ENCODE measurements around the gene NMT2.
"Not testable (repeated sequence)": the region's sequence is repeated elsewhere in the genome, so short reads cannot be mapped to it uniquely, and the experiment has no call there.

NMT2 gene

DNA sequence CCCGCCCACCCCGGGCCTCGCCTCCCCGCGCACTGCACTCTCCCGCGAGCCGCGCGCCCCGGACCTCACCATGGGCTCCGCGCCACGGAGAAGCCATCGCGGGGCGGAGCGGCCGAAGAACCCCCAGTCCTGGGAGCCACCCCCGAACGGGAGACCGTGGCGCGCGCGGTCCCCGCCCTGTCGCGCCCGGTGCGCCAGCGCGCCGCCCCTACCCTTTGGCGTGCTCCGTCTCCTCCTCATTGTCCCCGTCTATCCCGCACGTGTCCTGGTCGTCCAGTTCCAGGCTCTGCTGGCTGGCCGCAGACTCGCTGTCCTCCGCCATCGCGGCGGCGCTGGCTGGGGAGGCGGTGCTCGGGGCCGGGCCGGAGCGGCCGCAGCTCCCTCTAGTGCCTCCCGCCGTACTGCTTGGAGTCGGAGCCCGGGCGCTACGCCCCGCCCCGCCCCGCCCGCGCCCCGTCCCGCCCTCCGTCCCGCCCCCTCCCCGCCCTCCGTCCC is at the start of gene NMT2:
Gene NMT2, minus strand, starts transcription at position 403 of the 495 bp plus-strand sequence. Its CDS starts 81 bp downstream, at position 322.
- peak; percentile 40 for DNase-seq (ENCODE audit: low read depth)

- DNase-seq (ENCODE audit: low read depth), result no peak
These were observed 48.2 kb upstream of the NMT2 start for GRCh38 chr10:15216700-15217099.

DNA sequence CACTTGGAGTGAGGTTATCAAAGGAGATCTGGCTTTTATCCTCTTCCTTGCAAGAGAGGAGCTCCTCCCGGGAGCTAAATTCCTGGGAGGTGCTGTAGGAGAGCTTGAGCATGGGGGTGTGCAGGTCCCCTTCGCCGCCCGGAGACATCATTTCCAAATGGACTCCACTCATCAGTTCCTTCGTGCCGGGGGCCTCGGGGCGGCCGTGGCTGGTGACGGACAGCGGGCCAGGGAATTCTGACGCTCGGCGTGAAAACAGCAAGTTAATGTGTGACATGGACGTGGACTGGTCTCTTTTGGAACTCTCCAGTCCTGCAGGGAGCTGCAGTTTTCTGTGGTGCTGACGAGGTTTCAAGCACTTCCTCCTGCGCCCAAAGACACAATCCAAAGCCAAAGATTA is 45.7 kb upstream of the NMT2 start:
- no peak for DNase-seq (ENCODE audit: low read depth)

- no peak for DNase-seq (ENCODE audit: low read depth)
These were observed 45.0 kb upstream of the NMT2 start for GRCh38 chr10:15213461-15213861.

DNA sequence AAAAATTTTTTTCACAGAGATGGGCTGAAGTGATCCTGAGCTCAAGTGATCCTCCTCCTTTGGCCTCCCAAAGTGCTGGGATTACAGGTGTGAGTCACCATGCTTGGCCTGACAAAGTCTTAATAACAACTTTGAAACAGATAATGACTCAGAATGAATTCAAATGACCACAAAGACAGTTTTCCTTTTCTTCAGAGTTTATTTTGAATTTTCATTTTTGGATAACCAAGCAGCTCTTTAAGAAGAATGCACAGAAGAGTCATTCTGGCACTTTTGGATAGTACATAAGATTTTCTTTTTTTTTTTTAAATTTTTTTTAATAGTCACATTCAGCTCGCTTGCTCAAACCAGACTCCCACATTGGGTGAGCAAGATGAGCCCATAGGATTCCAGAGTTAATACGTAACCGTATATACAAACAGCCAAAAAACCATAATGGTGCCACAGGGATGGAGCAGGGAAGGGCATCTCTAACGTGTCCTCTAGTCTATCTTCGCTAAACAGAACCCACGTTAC is 43.0 kb upstream of the NMT2 start:
- no peak for DNase-seq (ENCODE audit: low read depth)

GRCh38 chr10:15210521-15210920 is 42.0 kb upstream of the NMT2 start:
- DNase-seq (ENCODE audit: low read depth), result no peak

DNA sequence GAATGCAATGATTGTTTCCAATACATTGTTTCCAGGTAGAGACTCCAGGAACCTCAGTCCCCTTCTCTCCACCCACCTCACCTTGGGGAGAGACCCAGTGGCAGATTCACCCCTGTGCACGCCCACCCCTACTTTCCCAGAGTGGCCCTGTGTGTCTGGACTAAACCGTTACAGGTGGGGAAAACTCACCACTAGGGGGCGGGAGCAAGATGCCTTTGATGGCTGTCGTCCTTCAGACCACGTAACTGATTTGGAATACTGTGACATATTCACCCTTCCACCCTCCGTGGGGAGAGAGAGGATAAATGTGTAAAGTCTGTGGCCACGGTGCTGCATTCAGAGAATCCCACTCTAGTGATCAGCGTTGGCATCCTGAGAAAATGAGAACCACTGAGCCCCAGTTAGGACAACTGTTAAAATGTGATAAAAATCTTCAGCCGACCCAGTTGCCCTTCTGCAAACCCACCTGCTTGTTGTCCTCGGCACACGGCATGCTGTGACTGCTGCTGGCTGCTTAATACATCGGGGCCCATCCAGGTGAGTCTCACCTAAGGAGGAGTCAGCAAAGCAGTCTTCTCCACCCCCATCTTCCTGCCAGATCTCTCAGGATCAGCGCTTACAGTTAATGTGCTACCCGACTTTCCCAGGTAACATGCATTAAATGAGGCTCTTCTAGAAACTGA is 41.5 kb upstream of the NMT2 start:
- DNase-seq (ENCODE audit: low read depth), result no peak

GRCh38 chr10:15208221-15208620 is 39.7 kb upstream of the NMT2 start:
- DNase-seq (ENCODE audit: low read depth), result no peak

GRCh38 chr10:15207410-15207809 is 38.9 kb upstream of the NMT2 start:
- DNase-seq (ENCODE audit: low read depth), result not testable (repeated sequence)

DNA sequence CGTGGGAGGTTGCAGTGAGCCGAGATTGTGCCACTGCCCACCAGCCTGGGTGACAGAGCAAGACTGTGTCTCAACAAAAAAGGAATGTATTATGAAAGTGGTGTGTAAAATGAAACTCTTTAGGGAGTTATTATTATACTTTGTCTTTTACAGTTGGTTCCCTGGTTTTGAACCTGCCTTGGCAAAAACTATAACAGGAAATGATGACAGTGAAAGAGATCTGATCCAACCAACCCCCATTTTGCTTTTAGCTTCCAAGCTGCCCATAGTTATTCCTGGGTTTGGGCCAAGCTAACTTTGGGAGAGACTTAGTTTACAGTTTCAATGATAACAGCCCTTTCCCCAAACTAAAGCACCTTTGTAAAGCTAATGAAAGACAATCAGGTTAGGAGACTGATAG is 34.1 kb upstream of the NMT2 start:
- no peak for DNase-seq (ENCODE audit: low read depth)

DNA sequence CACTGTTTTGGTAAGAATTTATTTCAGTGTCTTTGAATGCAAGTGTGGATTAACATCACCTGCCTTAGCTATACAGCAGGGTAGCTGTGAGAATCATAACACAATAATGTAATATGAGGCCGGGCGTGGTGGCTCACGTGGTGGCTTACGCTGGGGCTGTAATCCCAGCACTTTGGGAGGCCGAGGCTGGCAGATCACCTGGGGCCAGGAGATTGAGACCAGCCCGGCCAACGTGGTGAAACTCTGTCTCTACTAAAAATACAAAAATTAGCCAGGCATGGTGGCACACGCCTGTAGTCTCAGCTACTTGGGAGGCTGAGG is 33.8 kb upstream of the NMT2 start:
- DNase-seq (ENCODE audit: low read depth), result not testable (repeated sequence)

GRCh38 chr10:15201589-15202300 is 33.3 kb upstream of the NMT2 start:
- no peak for DNase-seq (ENCODE audit: low read depth)

GRCh38 chr10:15200626-15201025 is 32.1 kb upstream of the NMT2 start:
- DNase-seq (ENCODE audit: low read depth), result peak; percentile 77

DNA sequence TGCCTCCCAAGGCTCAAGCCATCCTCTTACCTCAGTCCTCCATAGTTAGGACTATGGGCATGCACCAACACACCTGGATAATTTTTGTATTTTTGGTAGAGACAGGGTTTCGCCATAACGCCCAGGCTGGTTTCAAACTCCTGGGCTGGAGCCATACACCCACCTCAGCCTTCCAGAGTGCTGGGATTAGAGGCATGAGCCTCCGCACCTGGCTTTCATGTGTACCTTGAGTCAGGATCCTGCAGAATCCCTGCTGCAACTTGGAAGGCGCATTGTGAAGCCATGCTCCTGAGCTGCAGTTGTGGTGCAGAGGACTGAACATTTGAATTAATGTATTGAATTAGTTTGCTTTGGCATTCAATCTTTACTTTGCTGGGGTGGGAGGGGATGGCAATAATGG is 29.4 kb upstream of the NMT2 start:
- DNase-seq (ENCODE audit: low read depth), result no peak

- DNase-seq (ENCODE audit: low read depth), result no peak
These were observed 28.8 kb upstream of the NMT2 start for GRCh38 chr10:15197276-15197675.

- DNase-seq (ENCODE audit: low read depth), result no peak
These were observed 27.7 kb upstream of the NMT2 start for GRCh38 chr10:15196021-15196834.

DNA sequence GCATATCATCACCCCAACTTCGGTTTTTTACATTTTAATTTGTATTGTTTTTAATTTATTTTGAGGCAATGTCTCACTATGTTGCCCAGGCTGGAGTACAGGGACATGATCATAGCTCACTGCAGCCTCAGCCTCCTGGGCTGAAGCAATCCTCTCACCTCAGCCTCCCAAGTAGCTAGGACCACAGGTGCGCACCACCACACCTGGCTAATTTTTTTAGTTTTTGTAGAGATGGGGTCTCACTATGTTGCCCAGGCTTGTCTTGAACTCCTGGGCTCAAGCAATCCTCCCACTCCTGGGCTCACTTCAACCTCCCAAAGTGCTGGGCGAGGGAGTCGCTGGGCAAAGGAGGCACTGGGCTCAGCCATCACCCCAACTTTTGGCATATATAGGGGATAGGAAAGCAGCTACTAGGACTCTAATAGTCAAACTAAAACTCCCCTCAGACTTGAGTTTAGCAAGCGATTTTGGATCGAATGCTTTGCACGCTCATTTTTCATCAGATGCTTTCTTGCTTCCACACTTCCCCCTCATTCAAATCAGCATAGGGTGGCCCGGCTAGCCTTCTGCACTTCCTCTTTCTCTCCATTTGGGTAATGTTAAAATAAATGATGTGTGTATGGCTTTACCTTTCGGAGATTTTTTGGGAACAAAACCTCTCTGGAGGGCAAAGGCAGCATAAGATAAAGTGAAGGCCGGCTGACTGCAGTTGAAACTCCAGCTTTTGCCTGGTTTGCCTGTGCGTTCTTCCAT is 20.8 kb upstream of the NMT2 start:
- DNase-seq (ENCODE audit: low read depth), result no peak

- DNase-seq (ENCODE audit: low read depth), result no peak
These were observed 20.1 kb upstream of the NMT2 start for GRCh38 chr10:15188603-15189002.

GRCh38 chr10:15183689-15184481 is 15.4 kb upstream of the NMT2 start:
- DNase-seq (ENCODE audit: low read depth), result no peak

- DNase-seq (ENCODE audit: low read depth), result no peak
These were observed 14.2 kb upstream of the NMT2 start for GRCh38 chr10:15182540-15183207.

Data from HS-27A (cell line).